ENCODE measurements around the gene TMEM220. TPM values are rescaled to one million over a fixed set of nuclear protein-coding genes. Genes with fewer than 3 reads are reported as not detected.

Gene TMEM220
- polyA plus RNA-seq (2011; rRNA removed) (12.2 and 20.2 TPM in 2 replicates), polyA minus RNA-seq (2011; rRNA and poly(A)+ RNA removed) (5.8 and 6.4 TPM in 2 replicates)

DNA sequence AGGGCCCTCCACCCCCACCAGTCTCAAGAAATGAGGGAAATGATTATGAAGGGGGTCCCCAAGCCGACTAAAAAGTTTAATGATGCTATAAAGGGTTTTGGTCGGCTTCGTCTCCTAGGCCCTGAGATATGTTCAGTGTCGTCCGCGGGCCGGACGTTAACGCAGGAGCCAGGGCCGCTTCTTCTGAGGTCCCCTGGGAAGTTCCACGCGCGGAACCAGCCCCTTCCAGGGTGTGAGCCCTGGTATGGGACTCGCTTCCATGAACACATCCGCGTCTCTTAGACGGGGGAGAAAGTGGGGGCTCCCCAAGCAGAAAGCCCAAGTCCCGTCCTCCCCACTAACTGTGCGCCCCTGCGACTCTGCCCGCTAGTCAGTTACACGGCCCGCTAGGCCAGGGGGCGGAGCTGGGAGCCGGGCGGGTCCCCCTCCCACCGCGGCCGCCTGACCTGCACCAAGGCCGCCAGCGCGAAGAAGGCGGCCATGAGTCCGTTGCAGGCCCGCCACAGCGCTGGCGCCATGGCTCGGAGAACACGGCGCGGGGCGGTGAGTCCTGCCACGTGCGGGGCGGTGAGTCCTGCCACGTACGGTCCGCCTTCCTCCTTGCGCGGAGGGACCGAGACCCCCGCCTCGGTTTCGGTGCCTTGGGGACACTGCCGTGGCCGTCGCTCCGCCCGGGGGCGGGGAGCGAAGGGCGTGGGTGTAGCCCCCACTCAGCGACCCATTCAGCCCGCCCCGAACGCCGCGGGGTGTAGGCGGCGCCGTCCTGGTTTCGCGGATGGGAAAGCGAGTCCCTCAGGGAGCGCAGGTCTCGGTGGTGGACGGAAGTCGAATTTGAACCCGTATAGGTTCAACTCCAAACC is at the start of gene TMEM220:
TMEM220 (minus strand) TSS at position 690 of the 860 bp plus-strand sequence; CDS start at position 518, 172 bp downstream.
- peak within 1 kb of the TSS; percentile 70 for H3K4me3 ChIP-seq (ENCODE audit: low read depth, low read length)
- ChIA-PET CTCF (interaction anchor here (1.0 to 1.2 kb wide), 4 partner anchors 34 to 83 kb away, joined by 3 to 4 read pairs (median 3); no protein-coding TSS in a partner anchor), POLR2A (interaction anchor here (0.7 kb wide), 2 partner anchors 43 to 1216 kb away, joined by 3 to 4 read pairs; no protein-coding TSS in a partner anchor)
- TF ChIP-seq, protein P1, sequence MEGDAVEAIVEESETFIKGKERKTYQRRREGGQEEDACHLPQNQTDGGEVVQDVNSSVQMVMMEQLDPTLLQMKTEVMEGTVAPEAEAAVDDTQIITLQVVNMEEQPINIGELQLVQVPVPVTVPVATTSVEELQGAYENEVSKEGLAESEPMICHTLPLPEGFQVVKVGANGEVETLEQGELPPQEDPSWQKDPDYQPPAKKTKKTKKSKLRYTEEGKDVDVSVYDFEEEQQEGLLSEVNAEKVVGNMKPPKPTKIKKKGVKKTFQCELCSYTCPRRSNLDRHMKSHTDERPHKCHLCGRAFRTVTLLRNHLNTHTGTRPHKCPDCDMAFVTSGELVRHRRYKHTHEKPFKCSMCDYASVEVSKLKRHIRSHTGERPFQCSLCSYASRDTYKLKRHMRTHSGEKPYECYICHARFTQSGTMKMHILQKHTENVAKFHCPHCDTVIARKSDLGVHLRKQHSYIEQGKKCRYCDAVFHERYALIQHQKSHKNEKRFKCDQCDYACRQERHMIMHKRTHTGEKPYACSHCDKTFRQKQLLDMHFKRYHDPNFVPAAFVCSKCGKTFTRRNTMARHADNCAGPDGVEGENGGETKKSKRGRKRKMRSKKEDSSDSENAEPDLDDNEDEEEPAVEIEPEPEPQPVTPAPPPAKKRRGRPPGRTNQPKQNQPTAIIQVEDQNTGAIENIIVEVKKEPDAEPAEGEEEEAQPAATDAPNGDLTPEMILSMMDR (IDR thresholded peaks at IDR 0.05; ENCODE audit: insufficient read depth, low read depth, low read length) = no peak
- DNase-seq (ENCODE audit: low read depth) = peak; percentile 33
- H3K27me3 ChIP-seq (ENCODE audit: control insufficient read depth, insufficient read depth, low read length) = no peaks in the 10 kb centered on the region
- H3K36me3 ChIP-seq (ENCODE audit: control insufficient read depth, insufficient read depth, low read length) = no peaks in the 10 kb centered on the region; the same call in none of the 2 replicates

DNA sequence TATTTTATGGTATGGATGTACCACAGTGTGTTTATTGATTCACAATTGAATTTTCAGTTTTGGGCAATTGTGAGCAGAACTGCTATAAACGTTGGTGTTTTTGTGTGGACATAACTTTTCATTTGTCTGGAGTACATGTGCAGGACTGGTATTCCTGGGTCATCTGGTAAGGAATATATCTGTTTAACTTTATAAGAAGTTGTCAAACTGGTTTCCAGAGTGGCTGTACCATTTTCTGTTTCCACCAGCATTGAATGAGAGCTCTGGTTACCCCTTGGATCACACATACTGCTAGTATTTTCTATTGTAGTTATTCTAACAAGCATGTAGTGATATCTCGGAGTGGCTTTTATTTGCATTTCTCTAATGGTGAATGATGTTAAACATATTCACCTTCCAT is 49.8 kb upstream of the TMEM220 start:
- H3K4me3 ChIP-seq (ENCODE audit: low read depth, low read length) = no peak overlapping the region
- no peaks in the 10 kb centered on the region for H3K36me3 ChIP-seq (ENCODE audit: control insufficient read depth, insufficient read depth, low read length)
- ChIA-PET CTCF (no interaction called here), POLR2A (no interaction called here)
- DNase-seq (ENCODE audit: low read depth) = no peak
- H3K27me3 ChIP-seq (ENCODE audit: control insufficient read depth, insufficient read depth, low read length) = no peaks in the 10 kb centered on the region
- TF ChIP-seq, protein P1 (IDR thresholded peaks at IDR 0.05; ENCODE audit: insufficient read depth, low read depth, low read length) = no peak

DNA sequence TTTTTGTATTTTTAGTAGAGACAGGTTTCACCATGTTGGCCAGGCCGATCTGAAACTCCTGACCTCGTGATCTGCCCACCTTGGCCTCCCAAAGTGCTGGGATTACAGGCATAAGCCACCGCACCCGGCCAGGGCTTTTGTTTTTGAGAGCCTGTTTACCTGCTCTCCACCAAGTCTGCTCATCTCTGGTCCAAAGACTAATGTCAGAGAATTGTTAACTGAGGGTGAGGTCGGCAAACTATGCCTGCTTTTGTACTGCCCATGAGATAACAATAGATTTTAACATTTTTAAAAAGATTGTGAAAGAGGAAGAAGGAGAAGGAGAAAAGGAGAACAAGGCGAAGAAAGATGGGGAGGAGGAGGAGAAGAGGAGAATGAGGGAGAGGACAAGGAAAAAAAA is 48.1 kb upstream of the TMEM220 start:
- ChIA-PET CTCF (no interaction called here), POLR2A (no interaction called here)
- no peak for DNase-seq (ENCODE audit: low read depth)
- TF ChIP-seq, protein P1 (IDR thresholded peaks at IDR 0.05; ENCODE audit: insufficient read depth, low read depth, low read length) = no peak
- Histone ChIP-seq H3K4me3 (ENCODE audit: low read depth, low read length) (no peak overlapping the region), H3K27me3 (ENCODE audit: control insufficient read depth, insufficient read depth, low read length) (no peaks in the 10 kb centered on the region), H3K36me3 (ENCODE audit: control insufficient read depth, insufficient read depth, low read length) (no peaks in the 10 kb centered on the region)

DNA sequence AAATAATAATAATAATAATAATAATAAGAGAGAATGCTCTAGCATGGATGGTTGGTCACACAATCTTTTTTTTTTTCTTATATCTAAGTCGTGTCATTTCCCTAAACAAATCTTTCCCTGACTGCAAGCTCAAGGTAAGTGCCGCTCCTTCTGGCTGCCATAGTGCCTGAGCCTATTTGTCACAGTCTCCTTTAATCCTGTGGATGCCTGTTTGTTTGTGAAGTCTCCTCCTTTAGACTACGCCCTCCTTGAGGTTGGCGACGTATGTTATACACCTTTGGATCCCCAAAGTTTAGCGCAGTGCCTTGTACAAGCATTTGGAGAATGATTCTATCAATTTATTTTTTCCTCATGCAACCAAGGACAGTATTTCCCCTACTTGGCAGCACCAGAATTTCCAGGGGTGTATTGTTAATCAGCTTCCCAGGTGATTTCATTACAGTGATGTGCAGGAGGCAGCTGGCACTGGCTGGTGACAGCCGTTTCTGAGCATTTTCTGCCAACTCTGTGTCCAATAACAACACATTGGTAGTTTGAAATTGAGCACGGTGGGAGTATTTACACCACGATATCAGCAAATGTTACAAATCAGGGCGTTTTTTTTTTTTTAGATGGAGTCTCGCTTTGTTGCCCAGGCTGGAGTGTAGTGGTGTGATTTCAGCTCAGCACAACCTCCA is 47.4 kb upstream of the TMEM220 start:
- TF ChIP-seq, protein P1 (IDR thresholded peaks at IDR 0.05; ENCODE audit: insufficient read depth, low read depth, low read length) = no peak
- DNase-seq (ENCODE audit: low read depth) = no peak
- POLR2A ChIA-PET = no interaction called here
- CTCF ChIA-PET = no interaction called here
- Histone ChIP-seq H3K36me3 (ENCODE audit: control insufficient read depth, insufficient read depth, low read length) (no peaks in the 10 kb centered on the region), H3K27me3 (ENCODE audit: control insufficient read depth, insufficient read depth, low read length) (no peaks in the 10 kb centered on the region), H3K4me3 (ENCODE audit: low read depth, low read length) (no peak overlapping the region)

DNA sequence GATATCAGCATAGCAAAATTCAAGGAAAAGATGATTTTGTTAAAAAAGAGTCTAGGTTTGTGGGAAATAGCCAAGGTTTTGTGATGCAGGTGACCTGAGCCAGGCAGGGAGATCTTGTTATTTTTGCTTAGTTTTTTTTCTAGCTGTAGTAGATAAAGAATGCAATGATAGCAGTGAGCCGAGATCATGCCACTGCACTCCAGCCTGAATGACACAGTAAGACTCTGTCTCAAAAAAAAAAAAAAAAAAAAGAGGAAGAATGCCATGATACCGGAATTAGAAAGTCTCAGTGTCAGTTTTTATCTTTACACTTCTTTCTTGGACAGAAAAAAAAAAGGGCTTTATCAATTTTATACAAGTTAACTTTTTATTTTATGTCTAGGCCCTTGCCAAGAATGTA is 46.6 kb upstream of the TMEM220 start:
- no peak for DNase-seq (ENCODE audit: low read depth)
- TF ChIP-seq, protein P1 (IDR thresholded peaks at IDR 0.05; ENCODE audit: insufficient read depth, low read depth, low read length) = no peak
- Histone ChIP-seq H3K4me3 (ENCODE audit: low read depth, low read length) (no peak overlapping the region), H3K36me3 (ENCODE audit: control insufficient read depth, insufficient read depth, low read length) (no peaks in the 10 kb centered on the region), H3K27me3 (ENCODE audit: control insufficient read depth, insufficient read depth, low read length) (no peaks in the 10 kb centered on the region)
- CTCF ChIA-PET = no interaction called here
- POLR2A ChIA-PET = no interaction called here
